IMR-90 (cell line): ENCODE data around the gene NAA15. TPM values are rescaled to one million over a fixed set of nuclear protein-coding genes. Genes with fewer than 3 reads are reported as not detected.

Experiments
- ATAC-seq: fragments of 200-7000 bp; cut with Tn5 transposase; 2 replicates; pipeline ENCODE4 v1.9.1; 2020; ENCODE audit warnings: low read depth, mild to moderate bottlenecking, moderate library complexity
- BruUV-seq: library from RNA; stranded (reverse); fragments of 400-500 nt; replicated peaks from 2 replicates; lab custom pipeline; 2021; lab: Mats Ljungman, UMichigan
- CTCF ChIA-PET: fragments of 300-600 bp; formaldehyde crosslinking; extraction: SDS; loops from one replicate; lab custom pipeline; 2021; ENCODE audit warnings: antibody characterized with exemption; lab: Yijun Ruan, JAX
- POLR2A ChIA-PET: fragments of 300-600 bp; sonication (Branson Sonifier 250); formaldehyde crosslinking; loops from one replicate; lab custom pipeline; 2022; ENCODE audit warnings: antibody characterized with exemption; ENCODE audit not compliant: unreplicated experiment; lab: Charles Lee
- DNase-seq: peaks from one replicate; pipeline ENCODE4 v3.0.0; 2013
- H2AFZ ChIP-seq: replicated peaks from 2 replicates; pipeline ENCODE3; 2013; ENCODE audit warnings: low read length, mild to moderate bottlenecking; ENCODE audit not compliant: poor library complexity
- H2AK5ac ChIP-seq: 2 replicates; pipeline ENCODE4 v1.6.1; 2013; ENCODE audit warnings: low read depth, low read length, inconsistent platforms
- H2AK9ac ChIP-seq: replicated peaks from 2 replicates; pipeline ENCODE3; 2013; ENCODE audit warnings: mild to moderate bottlenecking, low read depth, low read length, moderate library complexity; ENCODE audit not compliant: poor library complexity
- H2BK120ac ChIP-seq: 2 replicates; pipeline ENCODE4 v1.6.1; 2013; ENCODE audit warnings: low read depth, low read length, inconsistent platforms
- H2BK15ac ChIP-seq: 3 replicates; pipeline ENCODE4 v1.6.1; 2013; ENCODE audit warnings: low read depth, low read length, inconsistent platforms
- H2BK20ac ChIP-seq: 2 replicates; pipeline ENCODE4 v1.6.1; 2013; ENCODE audit warnings: low read depth, mild to moderate bottlenecking, inconsistent platforms, low read length, moderate library complexity
- H2BK5ac ChIP-seq: 2 replicates; pipeline ENCODE4 v1.6.1; 2013; ENCODE audit warnings: mild to moderate bottlenecking, low read depth, low read length, inconsistent platforms; ENCODE audit not compliant: poor library complexity, severe bottlenecking
- H3K14ac ChIP-seq: replicated peaks from 2 replicates; pipeline ENCODE4 v1.6.1; 2013; ENCODE audit warnings: low read depth, low read length, inconsistent platforms
- H3K18ac ChIP-seq: 2 replicates; pipeline ENCODE4 v1.6.1; 2013; ENCODE audit warnings: low read depth, low read length, control low read depth
- H3K23ac ChIP-seq: 2 replicates; pipeline ENCODE4 v1.6.1; 2013; ENCODE audit warnings: low read depth, low read length, inconsistent platforms
- H3K27ac ChIP-seq: 2 replicates; pipeline ENCODE4 v1.5.1; 2013; ENCODE audit warnings: mild to moderate bottlenecking, control low read depth, low read length; ENCODE audit not compliant: insufficient read depth
- H3K27me3 ChIP-seq: 2 replicates; pipeline ENCODE4 v1.6.1; 2013; ENCODE audit warnings: low read length; ENCODE audit not compliant: control insufficient read depth, insufficient read depth
- H3K36me3 ChIP-seq: 2 replicates; pipeline ENCODE4 v1.6.1; 2013; ENCODE audit warnings: low read length, mixed read lengths; ENCODE audit not compliant: control insufficient read depth, insufficient read depth
- H3K4ac ChIP-seq: 2 replicates; pipeline ENCODE4 v1.6.1; 2013; ENCODE audit warnings: low read depth, low read length, inconsistent platforms
- H3K4me1 ChIP-seq: 2 replicates; pipeline ENCODE4 v1.6.1; 2013; ENCODE audit warnings: low read length, mixed read lengths; ENCODE audit not compliant: control insufficient read depth, insufficient read depth
- H3K4me2 ChIP-seq: 2 replicates; pipeline ENCODE4 v1.6.1; 2013; ENCODE audit warnings: low read depth, mild to moderate bottlenecking, control low read depth, low read length, moderate library complexity
- H3K4me3 ChIP-seq: 2 replicates; pipeline ENCODE4 v1.5.1; 2013; ENCODE audit warnings: low read depth, mild to moderate bottlenecking, control low read depth, low read length, moderate library complexity; ENCODE audit not compliant: insufficient read depth
- H3K56ac ChIP-seq: 2 replicates; pipeline ENCODE4 v1.6.1; 2013; ENCODE audit warnings: low read length, inconsistent platforms; ENCODE audit not compliant: insufficient read depth; ENCODE audit errors: extremely low read depth
- H3K79me1 ChIP-seq, 2 experiments: 2 replicates each; pipeline ENCODE4 v1.6.1; 2013; ENCODE audit warnings: low read length in 2 of 2, inconsistent platforms in 1 of 2, low read depth in 1 of 2
- H3K9ac ChIP-seq: 2 replicates; pipeline ENCODE4 v1.6.1; 2013; ENCODE audit warnings: low read depth, low read length, control low read depth
- H3K9me1 ChIP-seq: 2 replicates; pipeline ENCODE4 v1.6.1; 2013; ENCODE audit warnings: low read length, inconsistent platforms; ENCODE audit not compliant: insufficient read depth
- H3K9me3 ChIP-seq: 2 replicates; pipeline ENCODE4 v1.6.1; 2013; ENCODE audit warnings: low read length; ENCODE audit not compliant: control insufficient read depth, insufficient read depth
- H4K20me1 ChIP-seq: 2 replicates; pipeline ENCODE4 v1.6.1; 2013; ENCODE audit warnings: low read length, inconsistent platforms; ENCODE audit not compliant: insufficient read depth
- H4K5ac ChIP-seq: 2 replicates; pipeline ENCODE4 v1.6.1; 2013; ENCODE audit warnings: mild to moderate bottlenecking, low read depth, low read length, control low read depth
- H4K8ac ChIP-seq, 2 experiments: 2 replicates each; pipeline ENCODE4 v1.6.1; 2013; ENCODE audit warnings: low read depth in 2 of 2, low read length in 2 of 2, control low read depth in 1 of 2, inconsistent platforms in 1 of 2
- H4K91ac ChIP-seq: 2 replicates; pipeline ENCODE4 v1.6.1; 2013; ENCODE audit warnings: low read depth, low read length, inconsistent platforms; ENCODE audit not compliant: insufficient read depth
- BHLHE40 ChIP-seq: fragments of 150-350 bp; IDR thresholded peaks from 2 replicates; pipeline ENCODE4 v1.6.1; 2016; ENCODE audit warnings: mild to moderate bottlenecking, low read depth, low read length
- CEBPB ChIP-seq: IDR thresholded peaks from 2 replicates; pipeline ENCODE4 v1.6.1; 2012; ENCODE audit warnings: low read depth, low read length, improper control_type of control experiment
- NFE2L2 ChIP-seq: fragments of 150-350 bp; IDR thresholded peaks from 2 replicates; pipeline ENCODE4 v1.6.1; 2016; ENCODE audit warnings: low read depth, mild to moderate bottlenecking, low read length
- RAD21 ChIP-seq: IDR thresholded peaks from 2 replicates; pipeline ENCODE4 v1.6.1; 2012; ENCODE audit warnings: low read length, improper control_type of control experiment
- RFX5 ChIP-seq: IDR thresholded peaks from 2 replicates; pipeline ENCODE4 v1.8.0; 2012; ENCODE audit warnings: low read depth, mild to moderate bottlenecking, low read length, moderate library complexity
- SMC3 ChIP-seq: fragments of 150-350 bp; IDR thresholded peaks from 2 replicates; pipeline ENCODE4 v1.6.1; 2016; ENCODE audit warnings: low read depth, mild to moderate bottlenecking, antibody characterized with exemption, low read length, moderate library complexity
- USF2 ChIP-seq: fragments of 150-350 bp; IDR thresholded peaks from 2 replicates; pipeline ENCODE4 v1.6.1; 2017; ENCODE audit warnings: mild to moderate bottlenecking, antibody characterized with exemption, low read length, low read depth
- WGBS, 2 experiments: methylation state at CpG; one replicate each; pipeline versions ENCODE4 v1.1.5 to v1.1.7; 2013; ENCODE audit warnings: missing lambda C conversion rate in 2 of 2; ENCODE audit not compliant: insufficient read length in 1 of 2; ENCODE audit errors: extremely low coverage in 2 of 2; 5-methylcytosine and 5-hydroxymethylcytosine counted together
- dilution Hi-C: fragments of 300-500 bp; cut with HindIII; formaldehyde crosslinking; loops from one replicate; pipeline ENCODE4 v1.14.3; 2018; ENCODE audit warnings: low sequenced_read_pairs; ENCODE audit not compliant: unreplicated experiment
- in situ Hi-C: fragments of 300-500 bp; cut with MboI; formaldehyde crosslinking; loops from 3 replicates; pipeline ENCODE4 v1.14.3; 2019; ENCODE audit warnings: low sequenced_read_pairs, inconsistent platforms, mixed read lengths
- intact Hi-C: fragments of 100-400 bp; cut with micrococcal nuclease; formaldehyde crosslinking; loops from 2 replicates; pipeline ENCODE4 v1.10.0; 2022
- polyA plus RNA-seq, 3 experiments: library from polyadenylated mRNA; depleted of rRNA; stranded (reverse); fragments of >200 nt; gene quantifications; 2 replicates each; pipeline ENCODE4 v1.2.3, GENCODE V29; 2012; ENCODE audit warnings: low replicate concordance in 1 of 3
- total RNA-seq: library from RNA; depleted of rRNA; stranded (reverse); fragments of >200 nt; gene quantifications from 2 replicates; pipeline ENCODE4 v1.2.3, GENCODE V29; 2012

Gene NAA15
- total and polyA plus RNA-seq, 2 of the 4 experiments (the other 2 are of a cell fraction), result 11.0 to 43.4 TPM

DNA sequence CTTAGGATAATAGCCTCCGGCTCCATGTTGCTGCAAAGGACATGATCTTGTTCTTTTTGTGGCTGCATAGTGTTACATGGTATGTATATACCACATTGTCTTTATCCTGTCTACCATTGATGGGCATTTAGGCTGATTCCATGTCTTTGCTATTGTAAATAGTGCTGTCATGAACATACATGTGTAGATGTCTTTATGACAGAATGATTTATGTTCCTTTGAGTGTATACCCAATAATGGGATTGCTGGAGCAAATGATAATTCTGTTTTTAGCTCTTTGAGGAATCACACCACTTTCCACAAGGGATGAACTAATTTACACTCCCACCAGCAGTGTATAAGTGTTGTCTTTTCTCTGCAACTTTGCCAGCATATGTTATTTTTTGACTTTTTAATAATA lies 157.2 kb downstream of the NAA15 start:
- H2BK120ac ChIP-seq, result no peak overlapping the region
- ChIA-PET POLR2A (no interaction called here), CTCF (no interaction called here)
- ATAC-seq (no peak), DNase-seq (no peak)
- no peak overlapping the region for H2BK5ac ChIP-seq
- H3K9me3 ChIP-seq, result no peaks in the 10 kb centered on the region
- no peak overlapping the region for H3K4me3 ChIP-seq
- H3K4ac ChIP-seq, result no peak overlapping the region
- H3K27me3 ChIP-seq, result no peaks in the 10 kb centered on the region
- intact Hi-C loops, result no loop called here
- peaks cover 35 to 67% of the 10 kb centered on the region in 2 experiments for H3K79me1 ChIP-seq
- BruUV-seq, result no TSS peak
- H3K27ac ChIP-seq, result no peak overlapping the region
- in situ Hi-C loops, result no loop called here
- H3K56ac ChIP-seq, result no peak overlapping the region
- no peak overlapping the region for H3K9ac ChIP-seq
- H2BK15ac ChIP-seq, result no peak overlapping the region
- H2AK9ac ChIP-seq, result no peak overlapping the region
- no peaks in the 10 kb centered on the region for H3K36me3 ChIP-seq
- no peak overlapping the region for H4K5ac ChIP-seq
- H3K14ac ChIP-seq, result no peak overlapping the region
- no peak overlapping the region for H3K23ac ChIP-seq
- H3K4me2 ChIP-seq, result no peak overlapping the region
- H2AK5ac ChIP-seq, result no peak overlapping the region
- H3K9me1 ChIP-seq, result peaks cover 4% of the 10 kb centered on the region; the same call in 1 of the 2 replicates
- H4K91ac ChIP-seq, result no peak overlapping the region
- WGBS, 2 experiments, result 100% methylated on average over 1 of the region's 1 CpG; no CpG with 5 or more reads in 1 of the 2 experiments
- H4K20me1 ChIP-seq, result peaks cover 10% of the 10 kb centered on the region; the same call in 1 of the 2 replicates
- H2AFZ ChIP-seq, result no peak overlapping the region
- no peak overlapping the region for H4K8ac ChIP-seq
- H3K18ac ChIP-seq, result no peak overlapping the region
- dilution Hi-C loops, result no loop called here
- no peak overlapping the region for H2BK20ac ChIP-seq
- no peak for TF ChIP-seq USF2
- no peak for TF ChIP-seq RAD21
- no peak for TF ChIP-seq NFE2L2
- no peak for TF ChIP-seq CEBPB
- no peak for TF ChIP-seq BHLHE40
- TF ChIP-seq SMC3, result no peak
- TF ChIP-seq RFX5, result no peak
- peaks cover 3% of the 10 kb centered on the region for H3K4me1 ChIP-seq
